Activated B cell treated with CpG ODN at 0.5 μM for 24 hours (primary cell): ENCODE data around the gene FNDC5. TPM values are rescaled to one million over a fixed set of nuclear protein-coding genes. Genes with fewer than 3 reads are reported as not detected.

Source experiments
- ATAC-seq: fragments of 200-7000 bp; cut with Tn5 transposase; one replicate; pipeline ENCODE4 v1.10.0; 2021; ENCODE audit warnings: low read depth, mild to moderate bottlenecking, moderate library complexity
- CTCF ChIA-PET: fragments of 350-600 bp; sonication (Branson Sonifier 250); formaldehyde crosslinking; loops from one replicate; lab custom pipeline; 2021; ENCODE audit warnings: antibody characterized with exemption; lab: Charles Lee
- POLR2A ChIA-PET: fragments of 350-600 bp; sonication (Branson Sonifier 250); formaldehyde crosslinking; loops from one replicate; lab custom pipeline; 2021; ENCODE audit warnings: antibody characterized with exemption; lab: Charles Lee
- DNase-seq: peaks from one replicate; pipeline ENCODE4 v3.0.0; 2022
- H3K27ac Mint-ChIP-seq: one replicate; pipeline ENCODE4 v1.8.0; 2020; ENCODE audit warnings: mixed read lengths
- H3K27me3 Mint-ChIP-seq: one replicate; pipeline ENCODE4 v1.8.0; 2021; ENCODE audit warnings: mixed read lengths
- H3K36me3 Mint-ChIP-seq: one replicate; pipeline ENCODE4 v1.8.0; 2021; ENCODE audit warnings: low read depth, mixed read lengths
- H3K4me1 Mint-ChIP-seq: one replicate; pipeline ENCODE4 v1.8.0; 2021; ENCODE audit warnings: mixed read lengths
- H3K4me3 Mint-ChIP-seq: one replicate; pipeline ENCODE4 v1.8.0; 2020; ENCODE audit warnings: mild to moderate bottlenecking, mixed read lengths
- H3K9me3 Mint-ChIP-seq: one replicate; pipeline ENCODE4 v1.8.0; 2020; ENCODE audit warnings: mixed read lengths
- intact Hi-C: fragments of 100-400 bp; cut with micrococcal nuclease; formaldehyde crosslinking; loops from one replicate; pipeline ENCODE4 v1.15.1; 2024
- total RNA-seq: library from RNA; stranded (reverse); gene quantifications from 2 replicates; pipeline ENCODE4 v1.2.3, GENCODE V29; 2022
- TF ChIP-seq, protein P1 (sequence below): fragments of 200-600 bp; IDR thresholded peaks from one replicate; pipeline ENCODE4 v1.8.0; 2022; ENCODE audit warnings: antibody characterized with exemption, mild to moderate bottlenecking

The FNDC5 gene
- total RNA-seq, 1 donor from 2014 or later: 0.55 TPM

DNA sequence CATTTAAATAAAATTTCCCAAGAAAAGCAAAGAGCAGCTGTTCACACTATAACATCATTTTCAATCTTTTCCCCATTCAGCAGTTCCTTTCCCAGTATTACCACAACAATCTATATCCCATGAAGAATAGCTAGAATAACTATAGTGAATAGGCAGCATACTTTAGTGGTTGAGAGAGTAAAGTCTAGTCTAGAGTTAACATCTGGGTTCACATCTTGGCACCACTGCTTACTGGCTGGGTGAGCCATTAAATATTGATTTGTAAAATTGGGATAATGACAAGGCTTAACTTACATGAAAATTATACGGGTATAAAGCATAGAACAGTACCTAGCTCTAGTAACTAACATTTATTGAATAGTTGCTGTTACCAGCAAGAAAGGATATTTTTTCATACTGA lies 38.8 kb downstream of the FNDC5 start:
- Mint-ChIP-seq H3K27ac (no peak overlapping the region), H3K9me3 (no peaks in the 10 kb centered on the region), H3K36me3 (peaks cover 79% of the 10 kb centered on the region), H3K27me3 (no peaks in the 10 kb centered on the region), H3K4me1 (no peaks in the 10 kb centered on the region), H3K4me3 (no peak overlapping the region)
- intact Hi-C loops: no loop called here
- DNase-seq: no peak
- ChIA-PET CTCF (no interaction called here), POLR2A (no interaction called here)
- ATAC-seq: no peak
- TF ChIP-seq, protein P1, sequence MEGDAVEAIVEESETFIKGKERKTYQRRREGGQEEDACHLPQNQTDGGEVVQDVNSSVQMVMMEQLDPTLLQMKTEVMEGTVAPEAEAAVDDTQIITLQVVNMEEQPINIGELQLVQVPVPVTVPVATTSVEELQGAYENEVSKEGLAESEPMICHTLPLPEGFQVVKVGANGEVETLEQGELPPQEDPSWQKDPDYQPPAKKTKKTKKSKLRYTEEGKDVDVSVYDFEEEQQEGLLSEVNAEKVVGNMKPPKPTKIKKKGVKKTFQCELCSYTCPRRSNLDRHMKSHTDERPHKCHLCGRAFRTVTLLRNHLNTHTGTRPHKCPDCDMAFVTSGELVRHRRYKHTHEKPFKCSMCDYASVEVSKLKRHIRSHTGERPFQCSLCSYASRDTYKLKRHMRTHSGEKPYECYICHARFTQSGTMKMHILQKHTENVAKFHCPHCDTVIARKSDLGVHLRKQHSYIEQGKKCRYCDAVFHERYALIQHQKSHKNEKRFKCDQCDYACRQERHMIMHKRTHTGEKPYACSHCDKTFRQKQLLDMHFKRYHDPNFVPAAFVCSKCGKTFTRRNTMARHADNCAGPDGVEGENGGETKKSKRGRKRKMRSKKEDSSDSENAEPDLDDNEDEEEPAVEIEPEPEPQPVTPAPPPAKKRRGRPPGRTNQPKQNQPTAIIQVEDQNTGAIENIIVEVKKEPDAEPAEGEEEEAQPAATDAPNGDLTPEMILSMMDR: no peak

DNA sequence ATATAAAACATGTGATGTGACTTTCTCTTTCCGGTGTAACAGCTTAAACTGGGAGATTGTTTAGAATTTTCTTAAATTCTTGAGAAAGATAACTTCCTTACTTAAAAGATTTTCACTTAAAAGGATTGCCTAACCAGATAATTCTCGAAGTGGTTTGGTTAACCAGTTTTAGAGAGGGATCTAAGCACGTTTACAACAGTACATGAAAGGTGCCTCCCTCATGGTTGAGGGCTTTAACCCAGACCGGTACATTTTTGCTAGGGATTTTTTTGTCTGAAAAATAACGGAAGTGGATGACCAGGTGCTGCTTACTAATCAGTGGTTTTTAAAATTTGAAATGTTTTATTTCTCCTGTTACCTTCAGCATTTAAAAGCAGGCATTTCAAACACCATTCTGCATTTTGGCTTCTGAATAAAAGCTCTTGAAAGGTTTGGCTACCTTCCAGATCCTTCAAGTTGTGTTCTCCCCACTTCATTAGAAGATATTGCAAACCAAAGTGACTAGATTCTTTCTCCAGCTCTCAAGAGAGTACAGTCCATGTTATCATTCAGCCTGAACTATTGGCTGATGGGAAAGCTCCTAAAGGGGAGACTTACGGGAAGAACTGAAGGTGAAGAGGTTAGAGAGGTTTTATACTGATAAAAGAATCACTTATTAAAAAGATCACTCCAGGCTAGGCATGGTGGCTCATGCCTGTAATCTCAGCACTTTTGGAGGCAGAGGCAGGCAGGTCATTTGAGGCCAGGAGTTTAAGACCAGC lies 40.4 kb downstream of the FNDC5 start:
- H3K27ac Mint-ChIP-seq: no peak overlapping the region
- intact Hi-C loops: no loop called here
- ChIA-PET POLR2A (interaction anchor here (0.6 kb wide), 1 partner anchor 677 kb away, joined by 7 read pairs; no protein-coding TSS in a partner anchor), CTCF (no interaction called here)
- no peaks in the 10 kb centered on the region for H3K27me3 Mint-ChIP-seq
- H3K4me3 Mint-ChIP-seq: no peak overlapping the region
- H3K4me1 Mint-ChIP-seq: no peaks in the 10 kb centered on the region
- TF ChIP-seq, protein P1: no peak
- ATAC-seq (no peak), DNase-seq (no peak)
- H3K36me3 Mint-ChIP-seq: peaks cover 81% of the 10 kb centered on the region
- no peaks in the 10 kb centered on the region for H3K9me3 Mint-ChIP-seq

DNA sequence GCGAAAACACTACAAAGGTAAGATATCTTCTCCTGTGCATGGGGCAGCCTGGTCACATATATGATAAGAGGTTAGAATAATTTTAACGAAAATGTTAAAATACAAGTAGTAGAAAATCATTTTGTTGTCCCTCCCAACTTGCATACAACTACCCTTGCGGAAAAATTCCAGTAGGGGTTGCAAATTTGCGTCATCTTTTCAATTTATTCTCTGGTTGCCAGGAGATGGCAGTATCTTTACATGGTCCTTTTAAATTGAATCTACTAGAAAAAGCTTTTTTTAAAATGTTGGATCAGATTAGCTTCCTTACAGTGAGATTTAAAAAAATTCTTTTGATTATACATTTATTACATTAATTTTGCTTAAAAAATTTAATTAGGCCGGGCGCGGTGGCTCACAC lies 42.4 kb downstream of the FNDC5 start:
- Mint-ChIP-seq H3K4me1 (peaks cover 4% of the 10 kb centered on the region), H3K36me3 (peaks cover 73% of the 10 kb centered on the region), H3K9me3 (no peaks in the 10 kb centered on the region), H3K4me3 (no peak overlapping the region), H3K27me3 (no peaks in the 10 kb centered on the region), H3K27ac (no peak overlapping the region)
- intact Hi-C loops: loop anchor here (2.0 kb wide), 1 partner anchor 258 kb away; no protein-coding TSS in a partner anchor
- DNase-seq: no peak
- TF ChIP-seq, protein P1: no peak
- CTCF ChIA-PET: interaction anchor here (2.0 kb wide), 1 partner anchor 44 kb away, joined by 8 read pairs; no protein-coding TSS in a partner anchor
- no peak for ATAC-seq
- POLR2A ChIA-PET: no interaction called here

DNA sequence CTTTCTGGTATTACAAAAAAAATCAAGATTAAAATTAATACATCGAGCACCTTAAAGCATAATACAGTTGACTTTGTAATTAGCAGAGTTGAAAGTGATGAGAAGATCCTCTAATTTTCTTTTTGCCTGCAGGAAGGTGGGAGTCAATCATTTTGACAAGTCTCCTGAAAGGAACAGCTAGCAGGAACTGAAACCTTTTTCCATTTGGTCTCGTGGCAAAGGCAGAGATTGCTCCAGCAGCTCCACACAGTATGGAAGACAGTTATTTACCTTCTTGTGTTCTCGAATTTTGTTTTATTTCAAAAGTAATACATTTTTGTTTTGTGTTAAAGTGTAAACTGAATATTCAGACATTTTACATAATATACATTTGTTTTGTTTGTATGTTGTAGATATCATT lies 45.5 kb downstream of the FNDC5 start:
- ATAC-seq: no peak
- ChIA-PET POLR2A (interaction anchor here (0.6 kb wide), 1 partner anchor 12 kb away, joined by 8 read pairs; no protein-coding TSS in a partner anchor), CTCF (interaction anchor here (0.7 kb wide), 1 partner anchor 230 kb away, joined by 3 read pairs; no protein-coding TSS in a partner anchor)
- Mint-ChIP-seq H3K36me3 (peaks cover 44% of the 10 kb centered on the region), H3K9me3 (no peaks in the 10 kb centered on the region), H3K27ac (no peak overlapping the region), H3K4me3 (no peak overlapping the region), H3K4me1 (peaks cover 23% of the 10 kb centered on the region), H3K27me3 (no peaks in the 10 kb centered on the region)
- TF ChIP-seq, protein P1: no peak
- intact Hi-C loops: no loop called here
- no peak for DNase-seq

DNA sequence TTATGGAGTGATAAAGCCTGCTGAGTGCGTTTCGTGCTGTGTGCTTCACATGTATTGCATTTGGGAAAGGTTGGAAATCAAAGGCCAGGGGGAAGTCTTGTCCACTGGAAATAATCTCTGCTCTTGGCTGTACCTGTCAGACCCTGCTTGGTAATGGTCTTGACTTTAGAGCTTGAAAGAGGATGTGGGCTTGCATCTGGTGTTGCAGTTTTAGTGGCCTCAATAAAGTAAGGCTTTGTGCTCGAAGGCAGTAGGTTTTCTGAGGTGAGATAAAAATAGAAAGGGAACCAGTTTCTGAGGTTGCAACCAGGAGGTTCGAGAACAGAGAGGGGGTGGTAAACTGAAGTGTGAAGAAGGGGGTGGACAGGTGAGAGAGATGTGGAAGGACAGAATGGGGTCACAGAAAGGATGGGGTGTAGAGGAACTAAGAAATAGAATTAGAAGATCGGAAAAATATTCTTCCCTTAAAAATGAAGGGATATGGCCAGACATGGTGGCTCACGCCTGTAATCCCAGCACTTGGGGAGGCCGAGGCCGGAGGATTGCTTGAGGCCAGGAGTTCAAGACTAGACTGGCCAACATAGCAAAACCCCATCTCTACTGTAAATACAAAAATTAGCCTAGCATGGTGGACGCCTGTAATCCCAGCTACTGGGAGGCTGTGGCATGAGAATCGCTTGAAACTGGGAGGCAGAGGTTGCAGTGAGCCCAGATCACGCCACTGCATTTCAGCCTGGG lies 51.7 kb downstream of the FNDC5 start:
- Mint-ChIP-seq H3K27me3 (no peaks in the 10 kb centered on the region), H3K4me3 (peak overlapping the region; percentile 94), H3K36me3 (peaks cover 28% of the 10 kb centered on the region), H3K9me3 (no peaks in the 10 kb centered on the region), H3K27ac (peak overlapping the region; percentile 85), H3K4me1 (peaks cover 69% of the 10 kb centered on the region)
- TF ChIP-seq, protein P1: no peak
- intact Hi-C loops: loop anchor here (5.0 to 10.0 kb wide), 6 partner anchors 146 to 882 kb away; partner anchors contain the start of genes KHDRBS1, PTP4A2, RNF19B and TRIM62
- ATAC-seq (no peak), DNase-seq (no peak)
- ChIA-PET CTCF (interaction anchor here (1.0 kb wide), 1 partner anchor 54 kb away, joined by 3 read pairs; no protein-coding TSS in a partner anchor), POLR2A (interaction anchor here (0.6 to 1.6 kb wide), 7 partner anchors 18 to 483 kb away, joined by 3 to 7 read pairs (median 5); partner anchors contain the start of genes MARCKSL1, RBBP4 and ZBTB8OS)
